AG04450 (cell line): ENCODE data around the gene GNS. TPM values are rescaled to one million over a fixed set of nuclear protein-coding genes. Genes with fewer than 3 reads are reported as not detected.

Source experiments
- CTCF ChIA-PET: fragments of 300-600, 350-600 bp; formaldehyde crosslinking; extraction: SDS; loops from one replicate; lab custom pipeline; 2022; ENCODE audit warnings: antibody characterized with exemption, inconsistent platforms; lab: Charles Lee
- POLR2A ChIA-PET: fragments of 350-600 bp; formaldehyde crosslinking; extraction: SDS; loops from one replicate; lab custom pipeline; 2021; ENCODE audit warnings: antibody characterized with exemption, inconsistent platforms; lab: Yijun Ruan, JAX
- DNase-seq: peaks from one replicate; pipeline ENCODE4 v3.0.0-alpha.2; 2011; ENCODE audit warnings: low read depth, low spot score
- H3K27ac ChIP-seq: one replicate; pipeline ENCODE4 v1.5.1; 2012; ENCODE audit warnings: low read depth, low read length, control low read depth
- H3K27me3 ChIP-seq: one replicate; pipeline ENCODE4 v1.6.0; 2012; ENCODE audit warnings: low read length; ENCODE audit not compliant: control insufficient read depth, insufficient read depth
- H3K4me3 ChIP-seq: 2 replicates; pipeline ENCODE4 v1.5.1; 2011; ENCODE audit warnings: mild to moderate bottlenecking, low read depth, low read length, control low read depth
- H3K9me3 ChIP-seq: 2 replicates; pipeline ENCODE4 v1.5.1; 2012; ENCODE audit warnings: low read length; ENCODE audit not compliant: control insufficient read depth, insufficient read depth
- polyA plus RNA-seq: library from polyadenylated mRNA; depleted of rRNA; stranded (reverse); fragments of >200 nt; gene quantifications from 2 replicates; pipeline ENCODE4 v1.2.3, GENCODE V29; 2011
- TF ChIP-seq, protein P1 (sequence below): IDR thresholded peaks from 2 replicates; pipeline ENCODE4 v1.5.1; 2011; ENCODE audit warnings: low read depth, low read length, control low read depth, inconsistent platforms

Gene GNS
- polyA plus RNA-seq, 1 experiment, result 212 TPM

- H3K27ac ChIP-seq, result peak overlapping the region; percentile 31
- TF ChIP-seq, protein P1, sequence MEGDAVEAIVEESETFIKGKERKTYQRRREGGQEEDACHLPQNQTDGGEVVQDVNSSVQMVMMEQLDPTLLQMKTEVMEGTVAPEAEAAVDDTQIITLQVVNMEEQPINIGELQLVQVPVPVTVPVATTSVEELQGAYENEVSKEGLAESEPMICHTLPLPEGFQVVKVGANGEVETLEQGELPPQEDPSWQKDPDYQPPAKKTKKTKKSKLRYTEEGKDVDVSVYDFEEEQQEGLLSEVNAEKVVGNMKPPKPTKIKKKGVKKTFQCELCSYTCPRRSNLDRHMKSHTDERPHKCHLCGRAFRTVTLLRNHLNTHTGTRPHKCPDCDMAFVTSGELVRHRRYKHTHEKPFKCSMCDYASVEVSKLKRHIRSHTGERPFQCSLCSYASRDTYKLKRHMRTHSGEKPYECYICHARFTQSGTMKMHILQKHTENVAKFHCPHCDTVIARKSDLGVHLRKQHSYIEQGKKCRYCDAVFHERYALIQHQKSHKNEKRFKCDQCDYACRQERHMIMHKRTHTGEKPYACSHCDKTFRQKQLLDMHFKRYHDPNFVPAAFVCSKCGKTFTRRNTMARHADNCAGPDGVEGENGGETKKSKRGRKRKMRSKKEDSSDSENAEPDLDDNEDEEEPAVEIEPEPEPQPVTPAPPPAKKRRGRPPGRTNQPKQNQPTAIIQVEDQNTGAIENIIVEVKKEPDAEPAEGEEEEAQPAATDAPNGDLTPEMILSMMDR, result no peak
- ChIA-PET POLR2A (no interaction called here), CTCF (interaction anchor here (3.0 to 12.4 kb wide), 2 partner anchors 9 to 138 kb away, joined by 17 to 230 read pairs; no protein-coding TSS in a partner anchor)
- DNase-seq, result no peak
- H3K9me3 ChIP-seq, result no peaks in the 10 kb centered on the region
- H3K27me3 ChIP-seq, result no peaks in the 10 kb centered on the region
- no peak overlapping the region for H3K4me3 ChIP-seq
These were observed 70.5 kb downstream of the GNS start for GRCh38 chr12:64688715-64689114.

DNA sequence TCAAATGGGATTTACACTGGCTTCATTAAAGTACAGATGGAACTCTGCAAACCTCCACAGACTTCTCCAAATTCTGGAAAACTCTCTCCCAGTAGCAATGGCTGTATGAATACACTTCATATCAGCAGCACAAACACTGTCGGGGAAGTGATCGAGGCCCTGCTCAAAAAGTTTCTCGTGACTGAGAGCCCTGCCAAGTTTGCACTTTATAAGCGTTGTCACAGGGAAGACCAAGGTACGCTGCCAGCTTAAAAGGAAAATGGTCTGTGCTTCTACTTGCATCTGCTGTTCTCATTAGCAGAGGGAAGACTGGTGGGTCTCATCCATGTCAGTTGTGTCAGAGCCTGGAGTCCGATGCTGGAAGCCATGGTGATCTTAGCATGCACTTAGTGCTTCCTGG lies 71.0 kb downstream of the GNS start:
- no peak overlapping the region for H3K27ac ChIP-seq
- no peak overlapping the region for H3K4me3 ChIP-seq
- TF ChIP-seq, protein P1, result no peak
- H3K9me3 ChIP-seq, result no peaks in the 10 kb centered on the region
- DNase-seq, result no peak
- no peaks in the 10 kb centered on the region for H3K27me3 ChIP-seq
- ChIA-PET POLR2A (no interaction called here), CTCF (interaction anchor here (3.0 to 12.4 kb wide), 2 partner anchors 10 to 137 kb away, joined by 17 to 230 read pairs; no protein-coding TSS in a partner anchor)

GRCh38 chr12:64687816-64688215 lies 71.4 kb downstream of the GNS start:
- POLR2A ChIA-PET, result no interaction called here
- no peak for DNase-seq

GRCh38 chr12:64685605-64686004 lies 73.6 kb downstream of the GNS start:
- Histone ChIP-seq H3K27ac (no peak overlapping the region), H3K9me3 (no peaks in the 10 kb centered on the region), H3K4me3 (no peak overlapping the region), H3K27me3 (no peaks in the 10 kb centered on the region)
- CTCF ChIA-PET, result interaction anchor here (1.2 kb wide), 1 partner anchor 12 kb away, joined by 3 read pairs; no protein-coding TSS in a partner anchor
- DNase-seq, result no peak
- POLR2A ChIA-PET, result no interaction called here
- TF ChIP-seq, protein P1, result no peak

More at GRCh38 chr12:64687816-64688215, 71.4 kb downstream of the GNS start:
- no peaks in the 10 kb centered on the region for H3K27me3 ChIP-seq
- H3K4me3 ChIP-seq, result no peak overlapping the region
- CTCF ChIA-PET, result interaction anchor here (3.0 to 12.4 kb wide), 2 partner anchors 10 to 137 kb away, joined by 17 to 230 read pairs; no protein-coding TSS in a partner anchor
- no peaks in the 10 kb centered on the region for H3K9me3 ChIP-seq
- no peak overlapping the region for H3K27ac ChIP-seq
- TF ChIP-seq, protein P1, result no peak

DNA sequence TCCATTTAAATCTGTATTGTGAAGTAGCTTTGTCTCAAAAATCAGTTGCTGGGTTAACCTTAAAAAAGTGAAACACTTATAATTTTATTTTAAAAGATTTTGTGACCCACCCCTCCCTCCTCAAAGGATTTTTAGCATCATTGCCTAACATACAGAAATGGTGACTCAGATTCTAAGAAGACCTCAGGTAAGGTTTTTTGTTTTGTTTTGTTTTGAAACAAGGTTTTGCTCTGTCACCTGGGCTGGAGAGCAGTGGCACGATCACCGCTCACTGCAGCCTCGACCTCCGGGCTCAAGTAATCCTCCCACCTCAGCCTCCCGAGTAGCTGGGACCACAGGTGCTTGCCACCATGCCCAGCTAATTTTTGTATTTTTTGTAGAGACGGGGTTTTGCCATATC lies 74.2 kb downstream of the GNS start:
- no peak for DNase-seq
- ChIA-PET POLR2A (no interaction called here), CTCF (interaction anchor here (1.0 to 1.7 kb wide), 3 partner anchors 12 to 136 kb away, joined by 3 to 7 read pairs (median 3); no protein-coding TSS in a partner anchor)
- TF ChIP-seq, protein P1, result no peak
- no peak overlapping the region for H3K4me3 ChIP-seq
- no peaks in the 10 kb centered on the region for H3K27me3 ChIP-seq
- no peaks in the 10 kb centered on the region for H3K9me3 ChIP-seq
- H3K27ac ChIP-seq, result no peak overlapping the region
